Chondrocyte (in vitro differentiated cells): ENCODE measurements around the gene GCDH. TPM values are rescaled to one million over a fixed set of nuclear protein-coding genes. Genes with fewer than 3 reads are reported as not detected.
"Not testable (repeated sequence)": the region's sequence is repeated elsewhere in the genome, so short reads cannot be mapped to it uniquely, and the experiment has no call there.

Source experiments
- DNase-seq: peaks from one replicate; pipeline ENCODE4 v3.0.0; 2021; ENCODE audit warnings: mixed read lengths, low spot score
- H3K27ac Mint-ChIP-seq: one replicate; pipeline ENCODE4 v1.8.0; 2021; ENCODE audit warnings: mild to moderate bottlenecking, moderate library complexity, mixed read lengths; ENCODE audit not compliant: unreplicated experiment
- H3K27me3 Mint-ChIP-seq: 2 replicates; pipeline ENCODE4 v1.8.0; 2021; ENCODE audit warnings: low read depth, mixed read lengths
- H3K36me3 Mint-ChIP-seq: 2 replicates; pipeline ENCODE4 v1.8.0; 2021; ENCODE audit warnings: low read depth, mixed read lengths
- H3K4me1 Mint-ChIP-seq: 2 replicates; pipeline ENCODE4 v1.8.0; 2021; ENCODE audit warnings: low read depth, mild to moderate bottlenecking, mixed read lengths
- H3K4me3 Mint-ChIP-seq: one replicate; pipeline ENCODE4 v1.8.0; 2021; ENCODE audit warnings: mild to moderate bottlenecking, moderate library complexity, mixed read lengths; ENCODE audit not compliant: unreplicated experiment
- H3K9me3 Mint-ChIP-seq: 2 replicates; pipeline ENCODE4 v1.8.0; 2021; ENCODE audit warnings: low read depth, mixed read lengths
- CTCF ChIP-seq: fragments of 200-600 bp; sonication (generic); IDR thresholded peaks from 2 replicates; pipeline ENCODE4 v1.5.0; 2021; ENCODE audit warnings: antibody characterized with exemption, mild to moderate bottlenecking, moderate library complexity
- total RNA-seq: library from RNA; stranded (reverse); gene quantifications from 3 replicates; pipeline ENCODE4 v1.2.1, GENCODE V29; 2021

The GCDH gene
- total RNA-seq, 1 donor from 2014 or later = 13.2 TPM

- no peaks in the 10 kb centered on the region for H3K27me3 Mint-ChIP-seq
- no peak overlapping the region for H3K4me3 Mint-ChIP-seq
- H3K36me3 Mint-ChIP-seq = no peaks in the 10 kb centered on the region
- no peak overlapping the region for H3K27ac Mint-ChIP-seq
- peaks cover 10% of the 10 kb centered on the region for H3K4me1 Mint-ChIP-seq
- H3K9me3 Mint-ChIP-seq = no peaks in the 10 kb centered on the region
- DNase-seq = no peak
- no peak for TF ChIP-seq CTCF
Observed at GRCh38 chr19:12913851-12914690, 23.1 kb downstream of the GCDH start.

- DNase-seq, H3K9me3 Mint-ChIP-seq, H3K36me3 Mint-ChIP-seq, H3K27ac Mint-ChIP-seq, H3K27me3 Mint-ChIP-seq, H3K4me3 Mint-ChIP-seq: not testable (repeated sequence)
- H3K4me1 Mint-ChIP-seq = peaks cover 14% of the 10 kb centered on the region
Observed at GRCh38 chr19:12915860-12916259, 24.9 kb downstream of the GCDH start.

- H3K27ac Mint-ChIP-seq = no peak overlapping the region
- no peak for TF ChIP-seq CTCF
- peaks cover 9% of the 10 kb centered on the region for H3K36me3 Mint-ChIP-seq
- peaks cover 8% of the 10 kb centered on the region for H3K4me1 Mint-ChIP-seq
- H3K9me3 Mint-ChIP-seq = no peaks in the 10 kb centered on the region
- no peak for DNase-seq
- peak overlapping the region; percentile 67 for H3K4me3 Mint-ChIP-seq
- no peaks in the 10 kb centered on the region for H3K27me3 Mint-ChIP-seq
Observed at GRCh38 chr19:12918253-12918652, 27.3 kb downstream of the GCDH start.

GRCh38 chr19:12921047-12921446, 30.1 kb downstream of the GCDH start:
- Mint-ChIP-seq H3K9me3 (no peaks in the 10 kb centered on the region), H3K27ac (no peak overlapping the region), H3K4me1 (peaks cover 8% of the 10 kb centered on the region), H3K27me3 (no peaks in the 10 kb centered on the region), H3K36me3 (peaks cover 21% of the 10 kb centered on the region), H3K4me3 (no peak overlapping the region)
- no peak for DNase-seq
- TF ChIP-seq CTCF = no peak

- Mint-ChIP-seq H3K36me3 (peaks cover 27% of the 10 kb centered on the region), H3K4me1 (peaks cover 8% of the 10 kb centered on the region), H3K27me3 (no peaks in the 10 kb centered on the region), H3K9me3 (no peaks in the 10 kb centered on the region), H3K27ac (no peak overlapping the region), H3K4me3 (no peak overlapping the region)
- TF ChIP-seq CTCF = no peak
- no peak for DNase-seq
Observed at GRCh38 chr19:12922959-12923358, 32.0 kb downstream of the GCDH start.
